Measurements from ENCODE around the gene SLC41A1. TPM values are rescaled to one million over a fixed set of nuclear protein-coding genes. Genes with fewer than 3 reads are reported as not detected.

The SLC41A1 gene
- total RNA-seq, 1 experiment from 2014 or later = 36.2 TPM

DNA sequence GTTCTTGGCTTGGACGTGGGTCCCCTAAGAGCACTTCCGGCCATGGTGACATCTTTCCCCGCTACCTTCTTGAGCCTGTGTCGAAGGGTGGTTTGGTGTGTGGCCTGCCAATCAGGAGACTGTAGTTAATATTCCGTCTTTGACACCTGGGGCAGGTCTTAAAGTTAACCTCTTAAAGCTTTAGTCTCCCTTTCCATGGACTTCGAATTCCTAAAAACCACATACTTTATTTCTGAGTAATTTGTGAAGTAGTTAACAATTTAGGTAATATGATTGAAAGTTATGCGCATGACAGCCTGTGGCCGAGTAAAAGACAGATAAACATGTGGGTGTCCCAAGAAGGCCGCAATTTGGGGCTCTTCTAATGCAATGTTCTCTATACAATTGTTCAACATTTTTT, 27.6 kb downstream of the SLC41A1 start:
- no peaks in the 10 kb centered on the region for H3K36me3 ChIP-seq
- no peaks in the 10 kb centered on the region for H3K4me1 ChIP-seq
- H3K9me3 ChIP-seq (replicated peaks) = no peaks in the 10 kb centered on the region
- H3K4me3 ChIP-seq = no peak overlapping the region
- H3K27ac ChIP-seq = no peak overlapping the region
- H3K27me3 ChIP-seq = no peaks in the 10 kb centered on the region
- DNase-seq = no peak

DNA sequence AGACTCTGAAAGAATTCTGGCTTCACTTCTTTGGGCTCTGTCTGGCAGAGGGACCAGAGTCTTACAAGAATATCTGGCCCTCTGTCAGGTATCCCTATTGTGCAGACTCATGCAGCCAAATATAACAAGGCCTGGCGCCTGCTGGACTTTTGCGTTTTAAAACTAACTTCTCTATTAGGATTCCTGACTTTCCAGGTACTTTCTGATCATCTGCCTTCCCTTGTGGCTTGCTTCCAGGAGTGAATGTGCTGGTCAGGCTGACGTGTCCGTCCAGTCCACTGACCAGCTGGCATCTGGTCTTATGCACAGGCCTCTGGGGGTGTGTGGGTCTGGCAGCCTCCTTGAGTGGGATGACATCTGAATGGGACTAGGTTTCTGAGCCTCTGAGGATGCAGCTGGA, 29.1 kb downstream of the SLC41A1 start:
- Histone ChIP-seq H3K4me3 (no peak overlapping the region), H3K27ac (no peak overlapping the region)
- DNase-seq = no peak

DNA sequence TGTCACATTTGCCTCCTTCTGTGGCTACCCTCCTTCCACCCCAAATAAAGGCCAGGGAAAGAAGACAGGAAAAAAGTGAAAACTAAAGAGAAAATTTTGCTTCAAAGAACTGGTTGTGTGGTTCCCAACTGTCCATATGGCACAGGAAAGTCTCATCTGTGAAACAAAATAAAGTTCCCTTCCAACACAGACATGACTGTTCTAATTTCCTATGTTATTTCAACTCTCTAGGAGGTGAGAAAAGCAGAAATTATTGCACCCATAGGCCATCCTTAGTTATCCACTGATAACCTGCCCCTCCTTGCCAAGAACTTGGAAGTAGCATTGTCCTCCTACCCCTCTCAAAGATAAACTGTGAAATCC, 29.6 kb downstream of the SLC41A1 start:
- no peaks in the 10 kb centered on the region for H3K27me3 ChIP-seq
- H3K4me1 ChIP-seq = no peaks in the 10 kb centered on the region
- H3K36me3 ChIP-seq = no peaks in the 10 kb centered on the region
- no peak overlapping the region for H3K27ac ChIP-seq
- no peaks in the 10 kb centered on the region for H3K9me3 ChIP-seq (replicated peaks)
- H3K4me3 ChIP-seq = no peak overlapping the region
- no peak for DNase-seq

More for the DNA sequence above, 29.1 kb downstream of the SLC41A1 start:
- no peaks in the 10 kb centered on the region for H3K9me3 ChIP-seq (replicated peaks)
- H3K27me3 ChIP-seq = no peaks in the 10 kb centered on the region
- no peaks in the 10 kb centered on the region for H3K4me1 ChIP-seq
- no peaks in the 10 kb centered on the region for H3K36me3 ChIP-seq

DNA sequence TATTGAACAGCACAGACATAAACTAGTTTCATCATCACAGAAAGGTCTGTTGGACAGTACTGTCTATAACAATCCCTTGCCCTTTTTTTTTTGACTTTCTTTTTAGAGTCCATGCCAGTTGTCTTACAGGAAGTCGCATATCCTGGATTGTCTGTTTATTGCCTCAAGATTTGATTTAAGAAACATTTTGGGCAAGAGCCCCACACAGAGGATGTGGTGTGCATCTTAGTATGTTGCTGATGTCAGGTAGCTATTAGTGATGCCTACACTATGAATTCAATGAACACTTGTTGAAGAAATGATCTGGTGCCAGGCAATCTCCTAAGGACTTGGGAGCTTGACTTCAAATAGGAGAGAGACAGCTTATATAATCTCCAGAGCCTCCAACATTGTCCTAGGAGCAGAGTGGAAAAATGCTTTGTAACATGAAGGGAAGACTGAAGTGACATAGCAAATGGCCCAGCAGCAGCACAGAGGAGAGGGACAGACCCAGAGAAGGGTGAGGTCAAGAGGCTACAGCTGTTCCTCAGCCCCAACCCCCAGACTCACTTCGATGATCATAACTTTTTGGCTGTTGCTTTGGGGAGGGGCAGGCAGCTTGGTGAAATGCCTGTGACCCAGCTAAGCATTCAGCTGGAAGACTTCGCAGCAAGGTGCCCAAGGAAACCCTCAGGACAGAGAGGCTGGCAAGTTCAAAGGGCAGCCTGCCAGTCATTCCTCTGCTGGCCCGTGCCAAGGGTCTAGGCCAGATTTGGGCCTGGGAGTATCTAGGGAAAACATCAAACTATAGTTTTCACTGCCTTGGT, 30.2 kb downstream of the SLC41A1 start:
- Histone ChIP-seq H3K4me1 (no peaks in the 10 kb centered on the region), H3K36me3 (no peaks in the 10 kb centered on the region), H3K9me3 (replicated peaks) (no peaks in the 10 kb centered on the region; the same call in 1 of the 2 replicates), H3K27me3 (no peaks in the 10 kb centered on the region), H3K27ac (no peak overlapping the region), H3K4me3 (no peak overlapping the region)
- DNase-seq = no peak

DNA sequence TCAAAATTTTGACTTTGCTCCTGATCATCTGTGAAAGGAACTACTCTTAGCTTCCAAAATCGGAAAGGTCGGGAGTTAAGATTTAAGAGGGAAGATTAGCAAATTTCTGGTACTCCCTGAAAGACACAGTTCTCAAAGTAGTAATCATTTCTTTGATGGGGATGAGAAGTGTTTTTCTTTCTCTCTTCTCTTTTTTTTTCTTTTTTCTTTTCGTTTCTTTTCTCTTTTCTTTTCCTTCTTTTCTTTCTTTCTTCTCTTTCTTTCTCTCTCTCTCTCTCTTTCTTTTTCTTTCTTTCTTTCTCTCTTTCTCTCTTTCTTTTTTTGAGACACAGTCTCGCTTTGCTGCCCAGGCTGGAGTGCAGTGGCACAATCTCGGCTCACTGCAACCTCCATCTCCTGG, 32.7 kb downstream of the SLC41A1 start:
- Histone ChIP-seq H3K9me3 (replicated peaks) (peaks cover 5% of the 10 kb centered on the region), H3K27me3 (no peaks in the 10 kb centered on the region), H3K4me1 (peaks cover 3% of the 10 kb centered on the region; the same call in 1 of the 2 replicates), H3K27ac (no peak overlapping the region), H3K36me3 (no peaks in the 10 kb centered on the region), H3K4me3 (no peak overlapping the region)
- DNase-seq = no peak

DNA sequence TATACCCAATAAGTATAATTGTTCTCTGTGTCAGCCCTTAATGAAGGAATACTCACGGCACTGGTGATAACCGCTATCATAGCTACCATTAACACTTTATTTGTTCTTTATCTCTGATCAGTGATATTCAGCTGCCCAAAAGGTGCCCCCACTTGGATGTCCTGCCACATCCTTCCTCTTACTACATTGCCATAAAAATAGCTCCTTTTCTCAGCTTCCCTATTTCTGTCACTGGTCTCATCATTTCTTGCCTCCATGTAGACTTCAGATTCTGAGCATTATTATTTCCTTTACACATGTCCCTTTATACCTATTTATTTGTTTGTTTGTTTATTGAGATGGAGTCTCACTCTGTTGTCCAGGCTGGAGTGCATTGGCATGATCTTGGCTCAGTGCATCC, 35.0 kb downstream of the SLC41A1 start:
- Histone ChIP-seq H3K36me3 (no peaks in the 10 kb centered on the region), H3K27ac (no peak overlapping the region), H3K4me3 (no peak overlapping the region), H3K27me3 (no peaks in the 10 kb centered on the region), H3K4me1 (peaks cover 3% of the 10 kb centered on the region), H3K9me3 (replicated peaks) (peaks cover 5% of the 10 kb centered on the region)
- DNase-seq = no peak

DNA sequence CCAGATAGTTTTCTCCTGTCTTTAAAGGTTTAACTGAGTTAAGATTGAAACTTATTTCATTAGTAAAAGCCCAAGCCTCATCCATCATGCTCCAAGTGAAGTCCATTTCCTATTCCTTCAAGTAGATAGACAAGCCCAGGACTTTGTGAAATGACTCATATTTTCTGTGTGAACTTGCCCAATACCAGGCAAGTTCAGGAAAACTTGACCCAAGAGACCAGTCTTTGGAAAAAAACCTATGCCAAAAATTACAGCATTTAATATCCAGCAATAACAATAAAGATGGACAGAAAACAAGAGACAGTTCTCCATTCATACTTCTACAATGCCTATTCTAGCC, 37.3 kb downstream of the SLC41A1 start:
- Histone ChIP-seq H3K4me3 (peak overlapping the region; percentile 79), H3K36me3 (no peaks in the 10 kb centered on the region), H3K27ac (no peak overlapping the region), H3K4me1 (peaks cover 3% of the 10 kb centered on the region), H3K9me3 (replicated peaks) (peaks cover 5% of the 10 kb centered on the region), H3K27me3 (no peaks in the 10 kb centered on the region)
- DNase-seq = no peak

DNA sequence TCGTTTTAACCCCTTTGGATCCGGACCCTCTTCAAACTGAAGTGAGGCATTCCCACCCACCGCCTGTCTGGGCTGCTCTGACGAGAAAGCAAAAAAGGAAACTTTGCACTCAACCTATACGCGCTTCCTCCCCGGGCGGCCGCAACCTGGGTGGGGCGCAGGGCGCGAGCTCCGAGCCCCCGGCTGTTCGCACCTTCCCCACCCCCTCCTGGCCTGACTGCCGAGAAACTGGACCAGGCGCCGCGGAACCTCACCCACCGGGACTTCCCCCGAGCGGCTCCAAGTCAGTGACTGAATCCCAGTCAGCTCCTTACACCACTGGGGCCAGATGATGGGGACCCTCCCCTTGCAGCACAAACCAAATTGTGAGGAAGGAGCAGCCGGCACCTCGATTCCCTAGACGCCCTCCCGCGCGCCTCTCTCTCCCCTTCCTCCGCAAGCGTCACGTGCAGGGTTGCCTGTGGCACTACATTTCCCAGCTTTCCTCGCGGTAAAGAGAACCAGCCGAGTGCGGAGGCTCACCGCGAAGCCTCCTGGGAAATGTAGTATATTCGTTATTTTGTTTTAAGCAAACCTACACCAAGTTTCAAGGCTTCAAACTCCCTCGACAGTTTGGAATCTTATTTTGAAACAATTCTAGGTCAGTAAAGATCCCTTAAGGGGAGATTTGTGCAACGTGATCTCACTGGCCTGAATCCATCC, 37.8 kb downstream of the SLC41A1 start, which contains the start of gene RAB29:
Gene RAB29, minus strand, starts transcription at position 468 of the 702 bp plus-strand sequence. CDS start 526 bp downstream, outside the sequence.
- Histone ChIP-seq H3K9me3 (replicated peaks) (peaks cover 5% of the 10 kb centered on the region), H3K27ac (peak within 1 kb of the TSS; percentile 34), H3K27me3 (no peaks in the 10 kb centered on the region), H3K4me3 (peak within 1 kb of the TSS; percentile 79), H3K36me3 (no peaks in the 10 kb centered on the region), H3K4me1 (peaks cover 3% of the 10 kb centered on the region)
- DNase-seq = peak; percentile 89 to 93

DNA sequence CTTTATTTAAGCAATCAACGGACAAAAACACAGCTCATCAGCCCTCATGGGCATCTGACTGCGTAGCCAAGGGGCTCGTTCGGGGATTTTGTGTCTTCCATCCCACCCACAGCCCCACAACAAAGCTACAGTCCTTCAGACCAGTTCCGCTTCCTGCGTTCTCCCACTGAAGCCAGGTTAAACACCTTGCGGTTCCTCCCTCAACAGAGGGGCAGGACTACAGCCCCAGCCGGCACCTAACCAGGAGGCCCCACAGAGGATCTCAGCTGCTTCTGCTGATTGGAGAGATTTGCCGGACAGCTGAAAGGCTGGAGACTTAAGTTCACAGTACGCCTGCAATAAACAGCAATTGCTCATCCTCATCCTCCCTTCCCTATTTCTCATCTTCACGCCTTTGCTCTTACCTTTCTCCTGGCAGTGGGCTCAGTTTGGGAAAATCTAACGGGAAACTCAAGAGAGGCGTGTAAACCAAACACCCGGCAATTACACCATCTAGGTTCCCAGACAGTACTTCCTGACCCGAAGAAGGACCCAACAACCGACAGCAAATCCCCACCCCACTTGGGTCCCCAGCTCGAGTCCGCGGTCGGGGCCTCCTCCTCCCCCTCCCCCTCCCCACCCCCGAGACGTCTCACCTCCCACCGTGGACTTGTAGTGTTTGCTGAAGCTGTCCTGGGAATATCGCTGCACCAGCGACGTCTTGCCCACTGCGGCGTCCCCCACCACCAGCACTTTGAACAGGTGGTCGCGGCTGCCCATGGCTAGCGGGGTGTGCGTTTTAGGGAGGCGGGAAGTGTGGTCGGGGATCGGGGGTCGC, 38.6 kb downstream of the SLC41A1 start:
- DNase-seq = peak; percentile 38 to 51
- Histone ChIP-seq H3K36me3 (no peaks in the 10 kb centered on the region), H3K4me1 (peaks cover 6% of the 10 kb centered on the region), H3K9me3 (replicated peaks) (peaks cover 5% of the 10 kb centered on the region), H3K4me3 (peak overlapping the region; percentile 79), H3K27me3 (no peaks in the 10 kb centered on the region), H3K27ac (peak overlapping the region; percentile 34)

DNA sequence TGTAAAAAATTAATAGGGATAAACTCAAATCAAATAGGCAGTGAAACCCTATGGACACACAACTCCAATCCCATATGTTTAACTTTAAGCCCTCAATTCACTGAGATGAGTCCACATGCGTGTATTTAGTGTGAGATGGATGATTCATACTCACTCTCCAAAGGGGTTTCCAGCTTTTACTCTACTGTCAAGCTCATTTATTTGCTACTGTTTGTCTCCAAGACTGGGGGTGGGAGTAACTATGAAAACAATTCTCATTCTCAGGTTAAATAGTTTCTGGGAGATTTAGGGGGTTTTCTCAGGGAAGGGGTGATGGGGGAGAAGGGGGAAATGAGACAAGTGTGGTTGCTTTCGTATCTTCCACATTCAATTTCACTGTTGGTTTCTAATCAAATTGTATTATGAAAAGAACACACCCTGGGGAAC, 40.4 kb downstream of the SLC41A1 start:
- Histone ChIP-seq H3K4me1 (peaks cover 6% of the 10 kb centered on the region), H3K36me3 (no peaks in the 10 kb centered on the region), H3K27ac (no peak overlapping the region), H3K27me3 (no peaks in the 10 kb centered on the region), H3K9me3 (replicated peaks) (peaks cover 5% of the 10 kb centered on the region), H3K4me3 (no peak overlapping the region)
- no peak for DNase-seq

DNA sequence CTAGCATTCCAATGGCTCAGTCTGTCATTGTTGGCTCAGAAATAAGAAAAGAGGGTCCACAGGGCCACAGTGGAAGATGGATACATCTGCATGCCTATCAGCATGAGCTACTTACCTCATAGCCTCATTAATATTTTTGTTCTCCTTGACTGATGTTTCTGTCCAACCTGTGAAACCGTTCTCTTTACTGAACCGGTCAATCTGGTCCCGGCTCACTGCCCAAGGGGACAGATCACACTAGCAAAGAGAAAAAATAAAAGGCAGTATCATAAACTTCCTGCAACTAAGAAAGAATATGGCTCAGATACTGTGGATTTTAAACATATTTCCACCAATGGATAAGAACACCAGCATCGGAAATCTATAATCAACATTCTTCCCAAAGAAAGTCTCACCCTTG, 42.4 kb downstream of the SLC41A1 start:
- Histone ChIP-seq H3K27ac (no peak overlapping the region), H3K9me3 (replicated peaks) (no peaks in the 10 kb centered on the region), H3K36me3 (no peaks in the 10 kb centered on the region), H3K4me3 (no peak overlapping the region), H3K4me1 (peaks cover 5% of the 10 kb centered on the region), H3K27me3 (no peaks in the 10 kb centered on the region)
- DNase-seq = no peak

DNA sequence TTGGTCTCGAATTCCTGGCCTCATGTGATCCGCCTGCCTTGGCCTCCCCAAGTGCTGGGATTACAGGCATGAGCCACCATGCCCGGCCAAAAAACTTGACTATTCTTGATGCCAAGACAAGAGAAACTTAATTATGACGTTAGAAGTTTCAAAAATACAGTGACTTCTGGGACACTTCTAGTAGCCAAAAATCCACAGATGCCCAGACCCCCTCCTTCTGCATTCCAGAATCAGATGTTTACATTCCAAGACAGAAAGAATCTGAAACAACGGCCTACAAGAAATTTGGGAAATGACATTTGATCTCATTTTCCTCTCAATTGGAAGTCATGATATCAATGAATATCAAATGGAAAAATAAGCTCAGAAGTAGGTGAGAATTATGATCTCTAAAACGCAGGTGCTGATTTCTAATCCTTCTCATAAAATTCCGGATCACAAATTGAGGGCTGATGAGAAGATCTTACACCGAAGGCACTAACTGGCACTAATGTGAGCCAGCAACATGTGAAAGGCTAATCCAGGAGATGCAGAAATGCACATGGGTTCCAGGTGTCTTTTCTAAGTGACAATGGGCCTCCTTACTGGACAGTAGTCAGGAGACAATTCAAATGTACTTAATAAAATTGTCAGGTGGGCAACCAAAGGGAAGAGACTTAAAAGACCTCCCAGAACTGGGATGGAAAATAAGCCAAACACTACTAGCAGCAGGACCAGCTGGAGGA, 43.2 kb downstream of the SLC41A1 start:
- no peaks in the 10 kb centered on the region for H3K9me3 ChIP-seq (replicated peaks)
- DNase-seq = no peak
- no peak overlapping the region for H3K27ac ChIP-seq
- H3K4me3 ChIP-seq = no peak overlapping the region
- H3K27me3 ChIP-seq = no peaks in the 10 kb centered on the region
- H3K4me1 ChIP-seq = peaks cover 3% of the 10 kb centered on the region; the same call in 1 of the 2 replicates
- no peaks in the 10 kb centered on the region for H3K36me3 ChIP-seq

DNA sequence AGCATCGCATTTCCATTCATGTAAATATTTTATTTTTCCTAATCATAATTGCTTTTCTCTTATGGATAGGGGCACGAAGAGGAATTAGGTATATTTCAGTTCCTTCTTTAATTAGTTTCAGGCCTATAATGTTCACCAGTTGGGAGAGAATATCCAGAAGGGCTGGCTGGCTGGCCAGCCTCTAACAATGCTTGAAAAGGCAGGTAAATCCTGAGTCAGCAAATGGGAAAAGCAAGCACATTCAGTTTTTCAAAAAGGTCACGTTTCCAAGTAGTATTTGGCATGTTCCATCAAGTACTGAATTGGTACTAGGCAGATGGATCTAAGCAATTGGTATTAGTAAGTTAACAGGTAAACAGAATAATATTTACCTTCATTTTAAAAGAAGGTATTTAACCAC, 45.8 kb downstream of the SLC41A1 start:
- Histone ChIP-seq H3K27ac (no peak overlapping the region), H3K9me3 (replicated peaks) (no peaks in the 10 kb centered on the region), H3K36me3 (no peaks in the 10 kb centered on the region), H3K4me3 (no peak overlapping the region), H3K4me1 (peaks cover 3% of the 10 kb centered on the region; the same call in 1 of the 2 replicates), H3K27me3 (no peaks in the 10 kb centered on the region)
- DNase-seq = no peak

DNA sequence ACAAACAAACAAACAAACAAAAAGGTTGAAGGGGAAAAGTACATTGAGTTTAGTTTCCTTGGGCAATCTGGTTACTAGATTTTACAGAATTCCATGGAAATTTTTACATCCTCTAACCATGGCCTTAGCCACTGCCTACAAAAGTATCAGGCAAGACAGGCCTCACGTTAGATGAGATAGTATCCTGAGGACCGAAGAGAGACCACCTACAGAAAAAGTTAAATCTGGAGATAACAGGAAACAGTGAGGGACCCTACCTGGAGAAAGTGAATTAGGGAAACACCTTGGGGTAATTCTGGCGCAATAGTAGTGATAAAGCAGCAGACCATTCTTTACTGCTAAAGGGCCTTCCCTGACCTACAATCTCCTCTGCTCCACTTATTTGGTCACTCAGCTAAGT, 46.4 kb downstream of the SLC41A1 start:
- no peak overlapping the region for H3K27ac ChIP-seq
- DNase-seq = no peak
- H3K4me3 ChIP-seq = no peak overlapping the region
- no peaks in the 10 kb centered on the region for H3K27me3 ChIP-seq
- H3K4me1 ChIP-seq = peaks cover 3% of the 10 kb centered on the region; the same call in 1 of the 2 replicates
- no peaks in the 10 kb centered on the region for H3K9me3 ChIP-seq (replicated peaks)
- H3K36me3 ChIP-seq = no peaks in the 10 kb centered on the region
